MCF 10A (cell line): ENCODE data around the gene F9. TPM values are rescaled to one million over a fixed set of nuclear protein-coding genes. Genes with fewer than 3 reads are reported as not detected.
A peak's percentile ranks its signal among the peaks of the same experiment; 100 is the strongest.

Experiments
- BruUV-seq: library from RNA; stranded (reverse); fragments of 400-500 nt; replicated peaks from 2 replicates; lab custom pipeline; 2021; lab: Mats Ljungman, UMichigan
- CTCF ChIA-PET: fragments of 300-600 bp; sonication (Branson Sonifier 250); formaldehyde crosslinking; extraction: SDS; loops from one replicate; lab custom pipeline; 2021; ENCODE audit warnings: antibody characterized with exemption, inconsistent platforms; lab: Yijun Ruan, JAX
- POLR2A ChIA-PET: fragments of 300-600, 350-650 bp; sonication (Branson Sonifier 250); formaldehyde crosslinking; extraction: SDS; loops from one replicate; lab custom pipeline; 2020; ENCODE audit warnings: antibody characterized with exemption, inconsistent platforms; lab: Yijun Ruan, JAX
- DNase-seq: peaks from one replicate; pipeline ENCODE4 v3.0.0-alpha.2; 2018; ENCODE audit not compliant: unreplicated experiment
- H3K27ac Mint-ChIP-seq: one replicate; pipeline ENCODE4 v1.8.0; 2022; ENCODE audit warnings: mild to moderate bottlenecking, low read depth, mixed read lengths; ENCODE audit not compliant: unreplicated experiment
- H3K27me3 Mint-ChIP-seq: one replicate; pipeline ENCODE4 v1.8.0; 2022; ENCODE audit warnings: mixed read lengths; ENCODE audit not compliant: insufficient read depth, unreplicated experiment
- H3K36me3 Mint-ChIP-seq: one replicate; pipeline ENCODE4 v1.8.0; 2022; ENCODE audit warnings: mild to moderate bottlenecking, moderate library complexity, mixed read lengths; ENCODE audit not compliant: insufficient read depth, unreplicated experiment
- H3K4me1 Mint-ChIP-seq: one replicate; pipeline ENCODE4 v1.8.0; 2022; ENCODE audit warnings: mixed read lengths; ENCODE audit not compliant: insufficient read depth, unreplicated experiment
- H3K4me3 Mint-ChIP-seq: one replicate; pipeline ENCODE4 v1.8.0; 2022; ENCODE audit warnings: mild to moderate bottlenecking, moderate library complexity, mixed read lengths; ENCODE audit not compliant: unreplicated experiment
- H3K9me3 Mint-ChIP-seq: one replicate; pipeline ENCODE4 v1.8.0; 2022; ENCODE audit warnings: mixed read lengths; ENCODE audit not compliant: unreplicated experiment
- CTCF ChIP-seq: fragments of 200-600 bp; IDR thresholded peaks from one replicate; pipeline ENCODE4 v1.8.0; 2022; ENCODE audit warnings: antibody characterized with exemption, mild to moderate bottlenecking; ENCODE audit not compliant: unreplicated experiment
- intact Hi-C: fragments of 100-400 bp; cut with micrococcal nuclease; formaldehyde crosslinking; loops from 2 replicates; pipeline ENCODE4 v1.14.1; 2022
- total RNA-seq: library from RNA; stranded (reverse); gene quantifications from 2 replicates; pipeline ENCODE4 v1.2.3, GENCODE V29; 2022

The F9 gene
- total RNA-seq, 1 experiment from 2014 or later: not detected

GRCh38 chrX:139544591-139544990 lies 14.1 kb downstream of the F9 start:
- no peak for TF ChIP-seq CTCF
- no peak overlapping the region for H3K4me3 Mint-ChIP-seq
- H3K27me3 Mint-ChIP-seq: no peaks in the 10 kb centered on the region
- CTCF ChIA-PET: interaction anchor here (1.7 kb wide), 1 partner anchor 14 kb away, joined by 6 read pairs; no protein-coding TSS in a partner anchor
- BruUV-seq: no TSS peak
- intact Hi-C loops: no loop called here
- no peaks in the 10 kb centered on the region for H3K4me1 Mint-ChIP-seq
- peak; percentile 11 for DNase-seq
- H3K27ac Mint-ChIP-seq: no peak overlapping the region
- no peaks in the 10 kb centered on the region for H3K36me3 Mint-ChIP-seq
- POLR2A ChIA-PET: interaction anchor here (0.6 kb wide), 1 partner anchor 658 kb away, joined by 4 read pairs; no protein-coding TSS in a partner anchor
- H3K9me3 Mint-ChIP-seq: no peaks in the 10 kb centered on the region

- no peak for TF ChIP-seq CTCF
- BruUV-seq: no TSS peak
- no peak overlapping the region for H3K27ac Mint-ChIP-seq
- H3K4me3 Mint-ChIP-seq: no peak overlapping the region
- H3K4me1 Mint-ChIP-seq: no peaks in the 10 kb centered on the region
- ChIA-PET CTCF (interaction anchor here (0.6 to 2.1 kb wide), 2 partner anchors 778 to 1233 kb away, joined by 3 to 6 read pairs; no protein-coding TSS in a partner anchor), POLR2A (no interaction called here)
- peaks cover 7% of the 10 kb centered on the region for H3K9me3 Mint-ChIP-seq
- H3K36me3 Mint-ChIP-seq: no peaks in the 10 kb centered on the region
- H3K27me3 Mint-ChIP-seq: no peaks in the 10 kb centered on the region
- intact Hi-C loops: no loop called here
- DNase-seq: no peak
Observed at GRCh38 chrX:139554376-139554775, 23.8 kb downstream of the F9 start.

- POLR2A ChIA-PET: interaction anchor here (0.5 kb wide), 1 partner anchor 692 kb away, joined by 3 read pairs; no protein-coding TSS in a partner anchor
- H3K27ac Mint-ChIP-seq: no peak overlapping the region
- DNase-seq: no peak
- intact Hi-C loops: no loop called here
- H3K4me3 Mint-ChIP-seq: no peak overlapping the region
- H3K9me3 Mint-ChIP-seq: peaks cover 7% of the 10 kb centered on the region
- CTCF ChIA-PET: interaction anchor here (1.5 to 2.1 kb wide), 2 partner anchors 707 to 779 kb away, joined by 3 to 6 read pairs; no protein-coding TSS in a partner anchor
- TF ChIP-seq CTCF: no peak
- no TSS peak for BruUV-seq
- H3K27me3 Mint-ChIP-seq: no peaks in the 10 kb centered on the region
- peaks cover 4% of the 10 kb centered on the region for H3K4me1 Mint-ChIP-seq
- no peaks in the 10 kb centered on the region for H3K36me3 Mint-ChIP-seq
Observed at GRCh38 chrX:139554991-139555675, 24.6 kb downstream of the F9 start.

GRCh38 chrX:139559383-139560042 lies 29.0 kb downstream of the F9 start:
- CTCF ChIA-PET: interaction anchor here (0.5 to 3.7 kb wide), 16 partner anchors 10 to 803 kb away, joined by 3 to 23 read pairs (median 5); no protein-coding TSS in a partner anchor
- intact Hi-C loops: loop anchor here (1.0 to 10.0 kb wide), 5 partner anchors 200 to 784 kb away; no protein-coding TSS in a partner anchor
- BruUV-seq: no TSS peak

More at GRCh38 chrX:139559383-139560042, 29.0 kb downstream of the F9 start:
- H3K9me3 Mint-ChIP-seq: no peaks in the 10 kb centered on the region
- peak; percentile 33 for TF ChIP-seq CTCF
- H3K27me3 Mint-ChIP-seq: no peaks in the 10 kb centered on the region
- POLR2A ChIA-PET: interaction anchor here (1.4 kb wide), 1 partner anchor 200 kb away, joined by 4 read pairs; no protein-coding TSS in a partner anchor
- peak; percentile 70 for DNase-seq
- H3K4me3 Mint-ChIP-seq: no peak overlapping the region
- no peak overlapping the region for H3K27ac Mint-ChIP-seq
- H3K4me1 Mint-ChIP-seq: peaks cover 4% of the 10 kb centered on the region
- H3K36me3 Mint-ChIP-seq: no peaks in the 10 kb centered on the region
